ENCODE measurements around the gene ADAM12. TPM values are rescaled to one million over a fixed set of nuclear protein-coding genes. Genes with fewer than 3 reads are reported as not detected.

Gene ADAM12
- total and polyA plus RNA-seq, 10 of the 15 experiments (the other 5 are each of a cell fraction or from before 2014, with no cell fraction given) = under 0.01 to 0.62 (median 0.04) TPM; not detected in 5

DNA sequence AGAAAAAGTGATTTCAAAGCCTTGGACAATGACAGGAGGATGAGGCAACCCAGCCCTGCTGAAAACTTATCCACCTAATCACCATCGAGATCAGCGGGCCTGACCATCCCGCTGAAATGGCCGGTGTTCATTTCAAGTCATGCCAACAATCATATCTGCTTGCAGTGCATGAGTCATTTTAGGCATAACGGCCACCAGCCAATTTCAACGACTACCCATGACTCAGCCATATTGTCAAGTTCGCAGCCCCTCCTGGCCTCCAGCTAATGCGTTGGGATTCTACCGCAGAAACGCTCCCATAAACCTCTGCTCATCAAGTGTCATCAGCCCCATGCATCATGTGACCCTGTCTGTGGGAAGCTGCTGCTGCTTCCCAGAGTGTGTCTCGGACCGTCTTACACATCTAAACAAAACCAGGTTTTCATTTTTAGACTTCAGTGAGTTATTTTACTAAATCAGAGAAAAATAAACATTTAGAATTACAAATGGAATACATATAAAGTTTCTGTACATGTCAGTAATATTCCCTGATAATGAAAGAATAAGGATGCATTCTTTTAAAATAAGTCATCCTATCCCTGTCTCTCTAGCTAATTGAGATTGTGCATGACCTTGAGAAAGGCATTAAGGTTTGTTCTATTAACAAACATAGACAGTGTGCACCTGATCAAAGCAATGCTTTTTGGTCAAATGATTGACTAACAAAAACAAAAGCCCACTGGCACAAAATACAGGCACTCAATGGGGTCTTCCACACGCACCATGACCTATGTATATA lies 188.9 kb downstream of the ADAM12 start:
- ChIA-PET CTCF (no interaction called here), POLR2A (no interaction called here), RAD21 (ENCODE audit: unreplicated experiment) (no interaction called here), SMC1A (ENCODE audit: uncharacterized antibody, unreplicated experiment) (no interaction called here)
- no peak overlapping the region for H3K9ac ChIP-seq (ENCODE audit: control insufficient read depth, insufficient read depth, low read length)
- in situ Hi-C loops (cut with MboI) = no loop called here
- no peak overlapping the region for H3K27ac ChIP-seq (ENCODE audit: control insufficient read depth, insufficient read depth)
- no peak overlapping the region for H3K4me2 ChIP-seq (ENCODE audit: control insufficient read depth, insufficient read depth)
- H3K36me3 ChIP-seq (ENCODE audit: control insufficient read depth in 2 of 2, insufficient read depth in 2 of 2, low read length in 1 of 2) = no peaks in the 10 kb centered on the region
- no TSS peak for BruUV-seq (replicated peaks)
- intact Hi-C loops (cut with micrococcal nuclease; ENCODE audit: unreplicated experiment) = no loop called here
- TF ChIP-seq KAT2A (conservative IDR thresholded peaks at IDR 0.05; ENCODE audit: control insufficient read depth, low read depth, low read length) (no peak), BCL11A (IDR thresholded peaks at IDR 0.05; ENCODE audit: low read depth, low read length) (no peak), CBX3 (IDR thresholded peaks at IDR 0.05; ENCODE audit: borderline replicate concordance, low read depth) (no peak), ZNF217 (IDR thresholded peaks at IDR 0.05) (no peak), MYC (IDR thresholded peaks at IDR 0.05; ENCODE audit: insufficient read depth, insufficient read length, insufficient replicate concordance, low read length, severe bottlenecking) (no peak), IKZF1 (conservative IDR thresholded peaks at IDR 0.05) (no peak), TAF1 (IDR thresholded peaks at IDR 0.05; ENCODE audit: borderline replicate concordance, low read depth, low read length) (no peak), ZBTB4 (CRISPR knock-in tag; IDR thresholded peaks at IDR 0.05) (no peak), TBL1XR1 (IDR thresholded peaks at IDR 0.05; ENCODE audit: low read depth, low read length) (no peak), CREM (IDR thresholded peaks at IDR 0.05; ENCODE audit: low read depth) (no peak), RUNX3 (IDR thresholded peaks at IDR 0.05; ENCODE audit: low read length) (no peak), ZNF274 (IDR thresholded peaks at IDR 0.05; ENCODE audit: insufficient read depth, insufficient read length) (no peak), SMAD1 (IDR thresholded peaks at IDR 0.05; ENCODE audit: low read depth, partially characterized antibody) (no peak), ASH2L (IDR thresholded peaks at IDR 0.05; ENCODE audit: borderline replicate concordance, low read depth) (no peak), RAD21 (IDR thresholded peaks at IDR 0.05; ENCODE audit: insufficient read depth, low read depth, low read length) (no peak), RELA (IDR thresholded peaks at IDR 0.05; ENCODE audit: borderline replicate concordance, partially characterized antibody) (no peak)
- TF ChIP-seq, protein P1, sequence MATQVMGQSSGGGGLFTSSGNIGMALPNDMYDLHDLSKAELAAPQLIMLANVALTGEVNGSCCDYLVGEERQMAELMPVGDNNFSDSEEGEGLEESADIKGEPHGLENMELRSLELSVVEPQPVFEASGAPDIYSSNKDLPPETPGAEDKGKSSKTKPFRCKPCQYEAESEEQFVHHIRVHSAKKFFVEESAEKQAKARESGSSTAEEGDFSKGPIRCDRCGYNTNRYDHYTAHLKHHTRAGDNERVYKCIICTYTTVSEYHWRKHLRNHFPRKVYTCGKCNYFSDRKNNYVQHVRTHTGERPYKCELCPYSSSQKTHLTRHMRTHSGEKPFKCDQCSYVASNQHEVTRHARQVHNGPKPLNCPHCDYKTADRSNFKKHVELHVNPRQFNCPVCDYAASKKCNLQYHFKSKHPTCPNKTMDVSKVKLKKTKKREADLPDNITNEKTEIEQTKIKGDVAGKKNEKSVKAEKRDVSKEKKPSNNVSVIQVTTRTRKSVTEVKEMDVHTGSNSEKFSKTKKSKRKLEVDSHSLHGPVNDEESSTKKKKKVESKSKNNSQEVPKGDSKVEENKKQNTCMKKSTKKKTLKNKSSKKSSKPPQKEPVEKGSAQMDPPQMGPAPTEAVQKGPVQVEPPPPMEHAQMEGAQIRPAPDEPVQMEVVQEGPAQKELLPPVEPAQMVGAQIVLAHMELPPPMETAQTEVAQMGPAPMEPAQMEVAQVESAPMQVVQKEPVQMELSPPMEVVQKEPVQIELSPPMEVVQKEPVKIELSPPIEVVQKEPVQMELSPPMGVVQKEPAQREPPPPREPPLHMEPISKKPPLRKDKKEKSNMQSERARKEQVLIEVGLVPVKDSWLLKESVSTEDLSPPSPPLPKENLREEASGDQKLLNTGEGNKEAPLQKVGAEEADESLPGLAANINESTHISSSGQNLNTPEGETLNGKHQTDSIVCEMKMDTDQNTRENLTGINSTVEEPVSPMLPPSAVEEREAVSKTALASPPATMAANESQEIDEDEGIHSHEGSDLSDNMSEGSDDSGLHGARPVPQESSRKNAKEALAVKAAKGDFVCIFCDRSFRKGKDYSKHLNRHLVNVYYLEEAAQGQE (IDR thresholded peaks at IDR 0.05; ENCODE audit: low read depth, low read length) = no peak
- TF ChIP-seq, protein P2, sequence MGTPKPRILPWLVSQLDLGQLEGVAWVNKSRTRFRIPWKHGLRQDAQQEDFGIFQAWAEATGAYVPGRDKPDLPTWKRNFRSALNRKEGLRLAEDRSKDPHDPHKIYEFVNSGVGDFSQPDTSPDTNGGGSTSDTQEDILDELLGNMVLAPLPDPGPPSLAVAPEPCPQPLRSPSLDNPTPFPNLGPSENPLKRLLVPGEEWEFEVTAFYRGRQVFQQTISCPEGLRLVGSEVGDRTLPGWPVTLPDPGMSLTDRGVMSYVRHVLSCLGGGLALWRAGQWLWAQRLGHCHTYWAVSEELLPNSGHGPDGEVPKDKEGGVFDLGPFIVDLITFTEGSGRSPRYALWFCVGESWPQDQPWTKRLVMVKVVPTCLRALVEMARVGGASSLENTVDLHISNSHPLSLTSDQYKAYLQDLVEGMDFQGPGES (IDR thresholded peaks at IDR 0.05) = no peak
- DNase-seq (ENCODE audit: low read depth, low spot score) = no peak
- H4K20me1 ChIP-seq (ENCODE audit: control insufficient read depth, insufficient read depth) = no peaks in the 10 kb centered on the region
- no peaks in the 10 kb centered on the region for H3K27me3 ChIP-seq (replicated peaks in 1 of 2; ENCODE audit: control insufficient read depth in 2 of 2, insufficient read depth in 2 of 2, low read length in 1 of 2)
- H3K4me1 ChIP-seq (ENCODE audit: control insufficient read depth, insufficient read depth, low read length) = no peaks in the 10 kb centered on the region
- no peaks in the 10 kb centered on the region for H3K9me3 ChIP-seq (replicated peaks; ENCODE audit: control insufficient read depth, insufficient read depth, low read length)
- no peak for ATAC-seq
- WGBS (ENCODE audit: insufficient coverage, insufficient replicate concordance, low lambda C conversion rate, missing lambda C conversion rate) = 48% methylated on average over 13 of the region's 13 CpGs
- H3K4me3 ChIP-seq = no peak overlapping the region
- H3K79me2 ChIP-seq (ENCODE audit: control insufficient read depth, insufficient read depth, low read length) = no peaks in the 10 kb centered on the region
- H2AFZ ChIP-seq (ENCODE audit: control insufficient read depth, low read depth, low read length) = no peak overlapping the region
- no peak for FAIRE-seq

All from GM12878 (cell line).